ENCODE measurements around the gene POFUT1.

DNA sequence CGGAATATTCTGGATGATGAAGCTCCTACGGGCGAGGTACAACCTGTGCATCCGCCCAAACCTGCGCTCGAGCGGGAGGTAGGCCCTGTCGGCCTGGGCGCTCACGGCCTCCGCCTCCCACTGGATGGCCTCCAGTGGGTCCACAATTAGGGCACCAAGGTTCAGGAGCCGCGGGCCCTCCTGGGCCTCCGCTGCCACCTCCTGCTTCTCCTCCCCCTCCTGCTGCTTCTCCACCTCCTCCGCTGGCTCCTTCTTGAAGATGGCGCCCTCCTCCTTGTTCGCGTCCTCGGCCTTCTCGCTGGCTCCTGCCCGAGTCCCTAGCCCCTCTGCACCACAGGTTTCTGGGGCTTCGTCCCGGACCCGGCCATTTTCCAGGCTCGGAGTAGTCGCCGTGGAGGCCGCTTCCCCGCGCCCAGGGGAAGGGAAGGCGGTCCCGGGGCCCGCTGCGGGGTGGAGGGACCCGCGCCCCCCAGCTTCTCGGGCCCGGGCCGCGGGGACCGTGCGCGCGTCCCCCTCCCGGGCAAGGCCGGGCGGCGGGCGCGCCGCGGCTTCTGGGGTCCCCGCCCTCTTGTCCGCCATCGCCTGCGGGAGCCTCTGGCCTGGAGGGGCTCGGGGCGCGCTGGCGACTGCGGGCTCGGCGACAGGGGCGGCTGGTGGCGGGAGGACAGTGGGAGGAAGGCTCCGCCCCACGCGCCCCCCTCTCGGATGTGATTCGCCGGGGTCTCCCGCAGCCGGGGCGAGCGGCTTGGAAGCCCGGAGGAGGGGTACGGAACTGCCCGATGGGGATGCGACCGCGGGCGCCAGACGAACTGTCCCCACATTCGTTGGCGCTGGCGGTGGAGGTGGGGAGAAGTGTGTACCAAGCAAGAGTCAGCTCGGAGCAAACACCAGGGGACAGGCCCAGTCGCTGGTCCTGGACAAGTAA is 17.7 kb upstream of the POFUT1 start:
- TF ChIP-seq CTCF (conservative IDR thresholded peaks at IDR 0.05) (no peak), ZFX (IDR thresholded peaks at IDR 0.05) (no peak)
